Mesothelial cell of epicardium (in vitro differentiated cells): ENCODE data around the gene PRDX5. TPM values are rescaled to one million over a fixed set of nuclear protein-coding genes. Genes with fewer than 3 reads are reported as not detected.

Experiments
- DNase-seq, 2 experiments: peaks; one replicate each; pipeline ENCODE4 v3.0.0; 2021; ENCODE audit warnings: low spot score in 2 of 2; ENCODE audit not compliant: unreplicated experiment in 2 of 2
- H3K27ac Mint-ChIP-seq: 2 replicates; pipeline ENCODE4 v1.8.0; 2021; ENCODE audit warnings: mixed read lengths
- H3K27me3 Mint-ChIP-seq: 2 replicates; pipeline ENCODE4 v1.8.0; 2021; ENCODE audit warnings: low read depth, mixed read lengths
- H3K36me3 Mint-ChIP-seq: 2 replicates; pipeline ENCODE4 v1.8.0; 2021; ENCODE audit warnings: mixed read lengths
- H3K4me1 Mint-ChIP-seq: 2 replicates; pipeline ENCODE4 v1.8.0; 2021; ENCODE audit warnings: mixed read lengths
- H3K4me3 Mint-ChIP-seq: 2 replicates; pipeline ENCODE4 v1.8.0; 2021; ENCODE audit warnings: mild to moderate bottlenecking, moderate library complexity, mixed read lengths
- H3K9me3 Mint-ChIP-seq: 2 replicates; pipeline ENCODE4 v1.8.0; 2021; ENCODE audit warnings: mixed read lengths
- total RNA-seq: library from RNA; stranded (reverse); gene quantifications from 3 replicates; pipeline ENCODE4 v1.2.1, GENCODE V29; 2021
- TF ChIP-seq, protein P1 (sequence below): fragments of 200-600 bp; sonication (generic); IDR thresholded peaks from one replicate; pipeline ENCODE4 v1.5.0; 2021; ENCODE audit warnings: antibody characterized with exemption; ENCODE audit not compliant: unreplicated experiment

The PRDX5 gene
- total RNA-seq, 1 donor from 2014 or later, result 139 TPM

DNA sequence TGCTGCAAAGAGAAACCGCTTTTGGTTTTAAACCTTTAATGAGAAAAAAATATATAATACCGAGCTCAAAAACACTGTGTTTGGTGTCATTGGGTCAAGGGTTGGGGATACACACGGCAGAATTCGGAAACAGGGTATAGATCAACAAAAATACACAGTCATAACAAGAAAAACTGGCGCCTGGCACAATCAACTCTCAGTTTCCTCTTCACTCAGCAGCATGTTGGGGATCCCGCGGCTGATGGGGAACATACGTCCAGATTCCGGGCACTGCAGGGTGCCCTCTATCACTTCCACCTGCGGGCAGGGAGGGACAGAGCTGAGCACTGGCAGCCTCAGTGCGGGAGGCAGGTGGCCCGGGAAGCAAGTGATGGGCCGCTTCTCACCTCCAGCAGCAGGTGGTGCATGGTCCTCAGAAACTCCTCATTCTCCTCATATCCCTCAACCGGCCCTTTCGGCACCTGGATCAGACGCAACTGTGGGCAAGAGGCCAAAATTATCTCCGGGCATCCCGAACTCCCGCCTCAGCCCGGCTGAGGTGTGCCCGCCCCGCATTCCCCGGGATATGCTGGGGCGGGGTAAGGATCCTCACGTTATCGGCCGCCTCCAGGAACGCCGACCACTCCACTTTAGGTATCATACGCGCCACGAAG is 1.1 kb upstream of the PRDX5 start:
- no peak for DNase-seq
- H3K9me3 Mint-ChIP-seq, result no peaks in the 10 kb centered on the region
- H3K27me3 Mint-ChIP-seq, result no peaks in the 10 kb centered on the region
- H3K4me1 Mint-ChIP-seq, result peaks cover 33% of the 10 kb centered on the region
- H3K27ac Mint-ChIP-seq, result peak overlapping the region; percentile 100
- TF ChIP-seq, protein P1, sequence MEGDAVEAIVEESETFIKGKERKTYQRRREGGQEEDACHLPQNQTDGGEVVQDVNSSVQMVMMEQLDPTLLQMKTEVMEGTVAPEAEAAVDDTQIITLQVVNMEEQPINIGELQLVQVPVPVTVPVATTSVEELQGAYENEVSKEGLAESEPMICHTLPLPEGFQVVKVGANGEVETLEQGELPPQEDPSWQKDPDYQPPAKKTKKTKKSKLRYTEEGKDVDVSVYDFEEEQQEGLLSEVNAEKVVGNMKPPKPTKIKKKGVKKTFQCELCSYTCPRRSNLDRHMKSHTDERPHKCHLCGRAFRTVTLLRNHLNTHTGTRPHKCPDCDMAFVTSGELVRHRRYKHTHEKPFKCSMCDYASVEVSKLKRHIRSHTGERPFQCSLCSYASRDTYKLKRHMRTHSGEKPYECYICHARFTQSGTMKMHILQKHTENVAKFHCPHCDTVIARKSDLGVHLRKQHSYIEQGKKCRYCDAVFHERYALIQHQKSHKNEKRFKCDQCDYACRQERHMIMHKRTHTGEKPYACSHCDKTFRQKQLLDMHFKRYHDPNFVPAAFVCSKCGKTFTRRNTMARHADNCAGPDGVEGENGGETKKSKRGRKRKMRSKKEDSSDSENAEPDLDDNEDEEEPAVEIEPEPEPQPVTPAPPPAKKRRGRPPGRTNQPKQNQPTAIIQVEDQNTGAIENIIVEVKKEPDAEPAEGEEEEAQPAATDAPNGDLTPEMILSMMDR, result no peak
- peak overlapping the region; percentile 93 for H3K4me3 Mint-ChIP-seq
- H3K36me3 Mint-ChIP-seq, result peaks cover 8% of the 10 kb centered on the region

DNA sequence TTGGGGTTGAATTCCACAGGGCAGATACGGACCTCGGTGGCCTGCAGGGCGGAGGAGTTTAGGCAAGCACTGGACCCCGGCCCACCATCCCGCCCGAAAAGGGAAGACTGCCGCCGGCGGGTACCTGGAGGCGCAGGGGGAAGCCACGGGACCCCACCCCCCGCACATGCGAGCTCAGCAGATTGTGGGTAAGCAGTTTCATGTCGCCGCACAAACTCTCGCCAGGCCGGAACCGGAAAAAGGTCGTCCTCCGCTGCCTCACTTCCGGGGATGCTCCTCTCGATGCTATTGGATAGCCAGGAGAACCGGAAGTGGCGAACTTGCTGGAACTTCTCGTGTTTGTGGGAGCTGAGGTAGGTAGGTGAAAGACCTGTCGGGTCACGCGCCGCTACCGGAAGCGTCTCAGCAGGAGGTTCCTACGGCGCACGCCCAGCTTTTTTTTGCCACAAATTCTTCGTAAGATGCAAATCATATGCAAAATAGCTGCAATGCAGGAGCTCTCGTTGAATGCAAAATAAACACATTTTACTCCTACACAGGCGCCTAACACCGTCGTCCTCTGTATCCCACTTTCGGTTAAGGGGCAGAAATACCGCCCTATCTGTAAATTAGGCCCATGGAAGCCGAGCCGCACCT is 478 bp upstream of the PRDX5 start, which contains the start of gene TRMT112:
Gene TRMT112, minus strand, starts transcription at position 235 of the 636 bp plus-strand sequence. Its CDS starts 33 bp downstream, at position 202.
- Mint-ChIP-seq H3K4me3 (peak within 1 kb of the TSS; percentile 93), H3K9me3 (no peaks in the 10 kb centered on the region), H3K36me3 (peaks cover 8% of the 10 kb centered on the region), H3K4me1 (peaks cover 33% of the 10 kb centered on the region), H3K27me3 (no peaks in the 10 kb centered on the region), H3K27ac (peak within 1 kb of the TSS; percentile 100)
- DNase-seq, result peak; percentile 87 to 89
- TF ChIP-seq, protein P1, result no peak

DNA sequence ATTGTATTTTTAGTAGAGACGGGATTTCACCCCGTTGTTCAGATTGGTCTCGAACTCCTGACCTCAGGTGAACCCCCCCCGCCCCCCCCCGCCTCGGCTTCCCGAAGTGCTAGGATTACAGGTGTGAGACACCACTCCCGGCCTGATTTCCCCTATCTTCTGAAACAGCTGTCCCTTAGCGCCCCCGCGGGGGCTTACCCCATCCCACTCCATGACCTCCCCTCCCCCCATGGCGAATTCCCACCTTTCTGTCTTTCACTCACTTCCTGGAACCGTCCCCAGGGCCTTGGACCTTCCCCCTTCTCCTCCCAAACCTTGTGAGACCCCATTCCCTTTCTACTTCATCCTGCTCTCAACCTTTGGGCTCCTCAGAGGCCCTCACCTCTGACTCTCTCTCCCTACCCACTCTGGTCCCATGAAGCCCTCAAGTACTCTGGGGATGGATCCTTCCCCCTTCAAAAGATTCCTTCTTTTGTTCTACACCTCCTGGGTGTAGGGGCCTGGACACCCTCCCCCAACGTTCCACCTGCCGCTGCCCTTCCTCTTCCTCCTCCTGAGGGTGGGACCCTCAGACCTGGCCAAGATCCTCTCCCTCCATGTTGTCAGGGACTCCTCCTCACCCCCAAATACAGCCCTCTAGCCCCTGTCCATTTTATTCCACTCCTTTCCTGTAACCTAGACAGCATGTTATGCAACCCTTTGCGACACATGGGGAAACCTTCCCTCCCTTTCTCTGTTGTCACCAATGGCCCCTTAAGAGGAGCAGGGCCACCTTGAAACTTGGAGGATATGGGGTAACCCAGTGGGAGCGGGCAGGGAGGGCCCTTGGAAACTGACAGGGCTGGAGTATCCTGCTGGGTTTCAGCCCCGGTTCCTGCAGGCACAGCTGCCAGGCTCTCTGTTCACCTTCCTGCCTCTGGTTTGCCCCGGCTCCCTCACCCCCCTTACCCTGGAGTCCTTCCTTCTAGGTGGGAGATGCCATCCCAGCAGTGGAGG is 1.1 kb downstream of the PRDX5 start:
- Mint-ChIP-seq H3K9me3 (no peaks in the 10 kb centered on the region), H3K4me1 (peaks cover 33% of the 10 kb centered on the region), H3K27me3 (no peaks in the 10 kb centered on the region), H3K36me3 (peaks cover 8% of the 10 kb centered on the region), H3K4me3 (peak overlapping the region; percentile 93), H3K27ac (peak overlapping the region; percentile 100)
- DNase-seq, result no peak
- TF ChIP-seq, protein P1, result no peak

DNA sequence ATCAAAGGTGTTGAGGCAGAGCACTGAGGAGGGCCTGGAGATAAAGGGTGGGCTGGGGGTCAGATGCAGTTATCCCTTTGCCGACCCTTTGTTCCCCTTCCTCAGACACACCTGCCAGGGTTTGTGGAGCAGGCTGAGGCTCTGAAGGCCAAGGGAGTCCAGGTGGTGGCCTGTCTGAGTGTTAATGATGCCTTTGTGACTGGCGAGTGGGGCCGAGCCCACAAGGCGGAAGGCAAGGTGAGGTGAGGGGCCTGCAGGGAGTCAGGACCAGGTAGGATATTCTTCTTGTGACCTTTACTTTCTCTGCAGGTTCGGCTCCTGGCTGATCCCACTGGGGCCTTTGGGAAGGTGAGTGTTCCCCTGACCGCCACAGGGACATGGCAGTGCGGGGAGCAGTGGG is 2.6 kb downstream of the PRDX5 start:
- peak overlapping the region; percentile 92 for H3K27ac Mint-ChIP-seq
- no peaks in the 10 kb centered on the region for H3K9me3 Mint-ChIP-seq
- no peak for DNase-seq
- TF ChIP-seq, protein P1, result no peak
- peak overlapping the region; percentile 22 for H3K4me3 Mint-ChIP-seq
- no peaks in the 10 kb centered on the region for H3K27me3 Mint-ChIP-seq
- H3K36me3 Mint-ChIP-seq, result peaks cover 8% of the 10 kb centered on the region
- H3K4me1 Mint-ChIP-seq, result peaks cover 33% of the 10 kb centered on the region

DNA sequence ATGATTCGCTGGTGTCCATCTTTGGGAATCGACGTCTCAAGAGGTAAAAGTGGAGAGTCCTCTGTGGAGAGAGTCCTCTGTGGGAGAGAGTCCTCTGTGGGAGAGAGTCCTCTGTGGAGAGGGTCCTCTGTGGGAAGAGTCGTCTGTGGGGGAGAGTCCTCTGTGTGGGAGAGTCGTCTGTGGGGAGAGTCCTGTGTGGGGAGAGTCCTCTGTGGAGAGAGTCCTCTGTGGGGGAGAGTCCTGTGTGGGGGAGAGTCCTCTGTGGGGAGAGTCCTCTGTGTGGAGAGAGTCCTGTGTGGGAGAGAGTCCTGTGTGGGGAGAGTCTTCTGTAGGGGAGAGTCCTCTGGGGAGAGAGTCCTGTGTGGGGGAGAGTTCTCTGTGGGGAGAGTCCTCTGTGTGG is 3.1 kb downstream of the PRDX5 start:
- H3K27me3 Mint-ChIP-seq, result no peaks in the 10 kb centered on the region
- no peak for DNase-seq
- H3K27ac Mint-ChIP-seq, result peak overlapping the region; percentile 92
- TF ChIP-seq, protein P1, result no peak
- H3K36me3 Mint-ChIP-seq, result peaks cover 8% of the 10 kb centered on the region
- H3K9me3 Mint-ChIP-seq, result no peaks in the 10 kb centered on the region
- H3K4me1 Mint-ChIP-seq, result peaks cover 33% of the 10 kb centered on the region
- H3K4me3 Mint-ChIP-seq, result no peak overlapping the region
